Raji (cell line): ENCODE results near the gene ENAH.

Experiments used
- POLR2A ChIP-seq: IDR thresholded peaks from 2 replicates; pipeline ENCODE4 v1.6.1; 2011; ENCODE audit warnings: low read depth, low read length, control low read depth; ENCODE audit not compliant: insufficient read depth

The ENAH gene

GRCh38 chr1:225460021-225460736, 192.7 kb downstream of the ENAH start:
- no peak for TF ChIP-seq POLR2A

GRCh38 chr1:225458222-225458631, 194.7 kb downstream of the ENAH start:
- TF ChIP-seq POLR2A: no peak

DNA sequence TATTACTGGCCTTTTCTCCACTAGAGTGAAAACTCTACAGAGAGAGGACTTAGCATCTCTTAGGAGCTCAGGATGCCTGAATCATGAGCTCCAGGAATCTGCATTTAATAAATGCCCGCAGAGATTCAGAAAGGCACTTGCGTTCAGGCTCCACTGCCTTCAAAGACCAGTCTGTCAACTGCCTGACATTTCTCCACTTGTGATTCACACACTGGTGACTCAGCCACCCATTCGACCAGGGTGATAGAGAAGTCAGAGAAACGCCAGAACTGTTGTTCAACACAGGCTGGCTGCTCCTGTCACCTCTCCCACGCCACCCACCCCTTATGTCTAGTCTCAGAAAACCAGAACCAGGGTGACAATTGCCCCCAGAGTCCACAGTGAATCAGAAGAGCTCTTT, 198.2 kb downstream of the ENAH start:
- TF ChIP-seq POLR2A: no peak

DNA sequence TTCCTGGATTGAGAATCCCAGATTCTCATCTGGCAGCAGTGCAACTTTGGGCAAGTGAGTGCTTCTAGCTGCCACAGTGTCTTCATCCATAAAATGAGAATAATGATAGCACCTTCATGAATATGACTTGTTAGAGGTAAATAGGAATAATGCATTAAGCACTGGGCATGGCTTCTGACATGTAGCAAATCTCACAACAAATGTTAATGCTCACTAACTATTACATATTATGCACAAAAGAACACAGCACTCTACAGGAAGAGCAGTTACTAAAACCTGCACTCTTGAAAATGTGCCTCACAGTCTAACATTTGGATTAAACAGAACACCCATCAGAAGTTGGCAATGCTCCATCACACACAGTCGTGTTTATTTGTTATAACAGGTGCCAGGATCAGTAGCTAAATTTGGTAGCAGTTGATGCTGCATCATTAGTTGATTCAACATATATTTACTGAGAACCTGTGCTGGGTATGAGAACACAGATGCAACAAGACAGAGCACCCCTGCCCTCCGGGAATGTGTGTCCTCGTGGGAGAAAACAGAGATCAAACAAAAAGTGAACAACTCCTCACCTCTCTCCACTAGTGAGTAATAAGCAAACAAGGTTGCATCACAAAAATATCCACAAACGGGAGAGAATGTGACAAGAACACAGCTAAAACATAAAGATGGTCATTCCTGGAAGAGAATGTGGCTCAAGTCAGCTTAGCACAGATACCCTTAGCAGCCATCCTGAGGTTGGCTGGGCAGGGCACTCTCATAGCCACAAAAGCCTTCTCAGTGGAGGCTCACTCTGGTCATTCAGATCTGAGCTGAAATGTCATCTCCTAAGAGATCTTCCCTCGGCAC, 198.9 kb downstream of the ENAH start:
- no peak for TF ChIP-seq POLR2A

GRCh38 chr1:225451840-225452515, 200.9 kb downstream of the ENAH start:
- TF ChIP-seq POLR2A: no peak

GRCh38 chr1:225451340-225451739, 201.6 kb downstream of the ENAH start:
- TF ChIP-seq POLR2A: no peak

DNA sequence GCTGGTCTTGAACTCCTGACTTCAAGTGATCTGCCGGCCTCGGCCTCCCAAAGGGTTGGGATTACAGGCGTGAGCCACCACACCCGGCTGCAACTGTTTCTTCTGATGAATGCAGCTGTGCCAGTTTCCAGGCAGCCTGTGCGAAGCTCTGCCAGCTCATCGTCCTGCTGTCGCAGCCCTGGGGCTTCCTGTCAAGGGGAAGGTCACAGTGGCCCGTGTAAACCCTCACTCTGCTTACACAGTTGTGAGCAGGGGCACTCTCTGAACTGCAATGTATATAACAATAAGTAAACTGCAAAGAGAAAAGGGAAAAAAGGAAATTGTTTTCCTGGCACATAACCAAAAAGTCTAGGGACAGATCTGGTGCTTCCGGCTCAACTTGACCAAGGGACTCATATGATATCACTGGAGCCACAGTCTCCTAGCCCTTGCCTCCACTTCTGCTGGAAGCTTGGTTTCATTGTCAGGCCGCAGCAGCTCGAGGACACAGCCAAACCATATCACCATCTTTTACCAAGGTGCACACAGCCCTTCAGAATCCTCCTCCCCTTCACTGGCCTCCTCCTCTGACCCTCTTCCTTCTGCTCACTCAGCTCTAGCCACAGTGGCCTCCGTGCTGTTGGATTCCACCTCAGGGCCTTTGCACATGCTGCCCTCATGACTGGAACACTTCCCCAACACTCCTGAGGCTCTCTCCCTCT, 202.3 kb downstream of the ENAH start:
- TF ChIP-seq POLR2A: no peak

DNA sequence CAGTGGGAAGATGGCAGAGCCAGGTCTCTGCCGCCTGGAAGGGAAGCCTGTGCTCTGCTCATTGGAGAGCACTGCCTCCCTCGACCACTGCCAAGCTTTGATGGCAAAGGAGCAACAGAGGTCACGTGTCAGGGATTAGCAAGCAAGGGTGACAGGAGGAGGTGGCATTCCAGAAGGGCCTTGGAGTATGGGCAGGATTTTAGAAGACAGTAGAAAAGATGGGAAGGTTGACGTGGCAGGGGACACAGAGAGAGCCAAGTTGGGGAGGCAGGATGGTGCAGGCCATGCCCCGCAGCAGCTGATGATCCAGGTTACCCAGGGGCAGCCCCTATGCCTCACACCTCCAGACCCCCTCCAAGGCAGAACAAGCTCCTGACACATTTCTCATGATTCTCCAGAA, 203.1 kb downstream of the ENAH start:
- TF ChIP-seq POLR2A: no peak

- TF ChIP-seq POLR2A: no peak
These were observed 203.7 kb downstream of the ENAH start for GRCh38 chr1:225449261-225449660.

- no peak for TF ChIP-seq POLR2A
These were observed 204.6 kb downstream of the ENAH start for GRCh38 chr1:225448146-225448805.

DNA sequence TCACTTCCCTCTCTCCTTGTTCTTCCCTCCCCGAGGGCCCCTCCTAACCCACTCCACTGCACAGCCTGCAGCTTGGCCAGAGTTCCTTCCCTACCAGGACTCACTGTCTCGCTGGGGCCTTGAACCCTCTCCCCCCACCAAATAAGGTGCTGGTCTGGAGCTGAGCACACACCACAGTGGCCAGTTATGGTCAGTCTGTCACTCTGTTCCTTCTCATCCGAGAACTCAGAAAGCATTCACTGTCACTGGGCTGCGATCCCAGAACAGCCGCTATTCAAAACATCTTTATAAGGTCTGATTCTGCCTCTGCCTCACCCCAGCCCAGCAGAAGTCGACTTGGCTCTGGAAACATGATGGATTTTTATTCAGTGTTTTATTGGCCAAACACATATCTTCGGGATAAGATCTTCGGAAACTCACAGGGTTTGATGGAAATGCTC, 205.3 kb downstream of the ENAH start:
- TF ChIP-seq POLR2A: no peak

- TF ChIP-seq POLR2A: no peak
These were observed 205.8 kb downstream of the ENAH start for GRCh38 chr1:225446981-225447615.

GRCh38 chr1:225446595-225446960, 206.3 kb downstream of the ENAH start:
- TF ChIP-seq POLR2A: no peak
